Measurements from ENCODE around the gene SORCS2. TPM values are rescaled to one million over a fixed set of nuclear protein-coding genes. Genes with fewer than 3 reads are reported as not detected.

The SORCS2 gene
- total RNA-seq, 1 donor from 2014 or later, result 3.0 TPM

- DNase-seq (ENCODE audit: extremely low spot score, unreplicated experiment), result no peak
- H3K36me3 Mint-ChIP-seq (ENCODE audit: unreplicated experiment), result no peaks in the 10 kb centered on the region
Measured at GRCh38 chr4:7338876-7339623, 146.7 kb downstream of the SORCS2 start.

GRCh38 chr4:7339751-7340552 lies 147.6 kb downstream of the SORCS2 start:
- Mint-ChIP-seq H3K27ac (ENCODE audit: unreplicated experiment) (no peak overlapping the region), H3K36me3 (ENCODE audit: unreplicated experiment) (no peaks in the 10 kb centered on the region), H3K4me3 (ENCODE audit: unreplicated experiment) (no peak overlapping the region), H3K4me1 (ENCODE audit: unreplicated experiment) (peaks cover 10% of the 10 kb centered on the region), H3K27me3 (ENCODE audit: unreplicated experiment) (no peaks in the 10 kb centered on the region), H3K9me3 (ENCODE audit: unreplicated experiment) (no peaks in the 10 kb centered on the region)
- DNase-seq (ENCODE audit: extremely low spot score, unreplicated experiment), result no peak
- no peak for TF ChIP-seq CTCF (IDR thresholded peaks at IDR 0.05)

More at GRCh38 chr4:7338876-7339623, 146.7 kb downstream of the SORCS2 start:
- no peaks in the 10 kb centered on the region for H3K9me3 Mint-ChIP-seq (ENCODE audit: unreplicated experiment)
- no peak overlapping the region for H3K4me3 Mint-ChIP-seq (ENCODE audit: unreplicated experiment)
- H3K4me1 Mint-ChIP-seq (ENCODE audit: unreplicated experiment), result peaks cover 18% of the 10 kb centered on the region
- no peak for TF ChIP-seq CTCF (IDR thresholded peaks at IDR 0.05)
- no peaks in the 10 kb centered on the region for H3K27me3 Mint-ChIP-seq (ENCODE audit: unreplicated experiment)
- H3K27ac Mint-ChIP-seq (ENCODE audit: unreplicated experiment), result no peak overlapping the region

DNA sequence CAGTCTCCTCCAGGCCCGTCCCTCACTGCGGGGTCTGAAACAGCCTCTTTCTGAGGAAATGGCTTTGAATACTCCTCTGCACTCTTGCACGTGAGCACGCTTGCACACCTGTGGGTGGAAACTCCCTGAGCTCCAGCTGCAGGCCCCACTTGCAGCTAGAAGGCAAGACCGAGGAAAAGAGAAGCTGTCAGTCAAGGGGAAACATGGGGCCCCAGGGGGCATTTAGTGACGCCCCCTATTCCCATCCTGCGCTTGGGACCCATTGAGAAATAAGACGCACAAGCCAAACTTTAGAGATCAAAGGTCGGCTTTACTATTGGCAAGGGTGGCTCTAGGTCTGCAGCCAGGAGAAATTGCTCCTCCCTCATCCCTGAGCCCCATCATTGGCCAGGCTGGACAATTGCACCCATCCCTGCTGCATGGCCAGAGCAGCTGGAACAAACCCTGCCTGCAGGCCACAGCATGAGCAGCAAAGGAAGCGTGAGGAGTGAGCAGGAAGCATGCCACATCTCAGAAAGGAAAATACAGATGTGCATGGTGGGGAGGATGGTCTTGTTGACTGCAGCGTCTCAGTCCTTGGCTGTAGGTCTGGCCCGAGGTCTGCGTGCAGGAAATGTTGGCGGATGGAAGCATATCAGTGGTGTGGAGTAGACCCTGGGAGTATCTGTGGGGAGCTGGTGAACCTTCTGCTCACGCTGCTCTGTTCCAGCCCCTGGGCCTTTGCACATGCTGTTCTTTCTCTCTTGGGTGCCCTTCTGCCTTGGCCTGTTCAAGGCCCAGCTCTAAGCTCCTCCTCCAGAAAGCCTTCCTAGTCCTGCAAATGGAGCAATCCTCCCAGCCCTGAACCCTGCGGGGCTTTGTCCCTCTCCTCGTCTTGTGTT lies 148.5 kb downstream of the SORCS2 start:
- DNase-seq (ENCODE audit: extremely low spot score, unreplicated experiment), result no peak
- Mint-ChIP-seq H3K4me3 (ENCODE audit: unreplicated experiment) (no peak overlapping the region), H3K36me3 (ENCODE audit: unreplicated experiment) (peaks cover 4% of the 10 kb centered on the region), H3K4me1 (ENCODE audit: unreplicated experiment) (peaks cover 1% of the 10 kb centered on the region), H3K27ac (ENCODE audit: unreplicated experiment) (no peak overlapping the region), H3K27me3 (ENCODE audit: unreplicated experiment) (peaks cover 4% of the 10 kb centered on the region), H3K9me3 (ENCODE audit: unreplicated experiment) (peaks cover 4% of the 10 kb centered on the region)
- TF ChIP-seq CTCF (IDR thresholded peaks at IDR 0.05), result no peak

DNA sequence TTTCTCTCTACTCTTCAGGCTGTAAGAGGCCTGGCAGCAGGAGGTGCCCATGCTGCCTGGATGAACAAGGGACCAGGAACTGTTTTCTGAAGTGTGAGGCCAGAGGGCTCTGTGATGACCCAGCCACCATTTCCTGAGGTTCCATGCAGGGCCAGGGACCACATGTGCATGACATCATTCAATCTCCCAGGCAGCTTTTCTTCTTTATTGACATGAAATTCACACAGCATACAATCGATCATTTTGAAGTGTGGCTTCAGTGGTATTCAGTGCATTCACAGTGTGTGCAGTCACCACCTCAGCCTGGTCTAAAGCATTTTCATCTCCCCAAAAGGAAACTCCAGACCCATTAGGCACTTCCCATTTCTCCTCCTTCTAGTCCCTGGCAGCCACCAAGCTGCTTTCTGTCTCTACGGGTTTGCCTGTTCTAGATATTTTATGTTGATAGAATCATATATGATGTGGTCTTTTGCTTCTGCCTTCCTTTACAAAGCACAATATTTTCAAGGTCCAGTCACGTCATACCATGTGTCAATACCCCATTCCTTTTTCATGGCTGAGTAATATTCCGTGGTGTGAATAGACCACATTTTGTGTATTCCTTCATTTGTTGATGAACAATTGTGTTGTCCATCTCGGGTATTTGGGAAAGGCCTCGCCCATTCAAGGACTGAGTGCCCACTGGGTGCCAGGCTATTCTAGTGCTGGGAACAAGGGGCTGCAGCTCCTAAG lies 149.3 kb downstream of the SORCS2 start:
- no peak for DNase-seq (ENCODE audit: extremely low spot score, unreplicated experiment)
- Mint-ChIP-seq H3K36me3 (ENCODE audit: unreplicated experiment) (peaks cover 4% of the 10 kb centered on the region), H3K4me3 (ENCODE audit: unreplicated experiment) (no peak overlapping the region), H3K4me1 (ENCODE audit: unreplicated experiment) (no peaks in the 10 kb centered on the region), H3K9me3 (ENCODE audit: unreplicated experiment) (peaks cover 12% of the 10 kb centered on the region), H3K27me3 (ENCODE audit: unreplicated experiment) (peaks cover 4% of the 10 kb centered on the region), H3K27ac (ENCODE audit: unreplicated experiment) (no peak overlapping the region)
- TF ChIP-seq CTCF (IDR thresholded peaks at IDR 0.05), result no peak
